HG02642 (cell line): Measurements from ENCODE around the gene BCL2.

Experiments used
- ATAC-seq: cut with Tn5 transposase; IDR thresholded peaks from one replicate; pipeline ENCODE4 v1.9.1; 2021; ENCODE audit warnings: mild to moderate bottlenecking; ENCODE audit not compliant: unreplicated experiment, poor library complexity

Gene BCL2

GRCh38 chr18:63149302-63149587 lies 170.3 kb downstream of the BCL2 start:
- ATAC-seq, result no peak

- no peak for ATAC-seq
Observed at GRCh38 chr18:63148449-63149301, 170.9 kb downstream of the BCL2 start.

GRCh38 chr18:63147973-63148372 lies 171.6 kb downstream of the BCL2 start:
- no peak for ATAC-seq

- ATAC-seq, result no peak
Observed at GRCh38 chr18:63146828-63147409, 172.7 kb downstream of the BCL2 start.

- no peak for ATAC-seq
Observed at GRCh38 chr18:63145851-63146555, 173.6 kb downstream of the BCL2 start.

GRCh38 chr18:63145166-63145850 lies 174.3 kb downstream of the BCL2 start:
- ATAC-seq, result no peak

GRCh38 chr18:63144748-63145147 lies 174.8 kb downstream of the BCL2 start:
- ATAC-seq, result no peak

- ATAC-seq, result no peak
Observed at GRCh38 chr18:63143330-63143771, 176.2 kb downstream of the BCL2 start.

- no peak for ATAC-seq
Observed at GRCh38 chr18:63142594-63143225, 176.9 kb downstream of the BCL2 start.

GRCh38 chr18:63141778-63142176 lies 177.8 kb downstream of the BCL2 start:
- ATAC-seq, result peak; percentile 48

- no peak for ATAC-seq
Observed at GRCh38 chr18:63140997-63141777, 178.4 kb downstream of the BCL2 start.

GRCh38 chr18:63140038-63140450 lies 179.5 kb downstream of the BCL2 start:
- ATAC-seq, result no peak

GRCh38 chr18:63138436-63139340 lies 180.9 kb downstream of the BCL2 start:
- ATAC-seq, result peak; percentile 55

GRCh38 chr18:63137999-63138435 lies 181.6 kb downstream of the BCL2 start:
- peak; percentile 17 for ATAC-seq

- ATAC-seq, result no peak
Observed at GRCh38 chr18:63135101-63135500, 184.5 kb downstream of the BCL2 start.

GRCh38 chr18:63132819-63133200 lies 186.8 kb downstream of the BCL2 start:
- no peak for ATAC-seq

- ATAC-seq, result no peak
Observed at GRCh38 chr18:63131959-63132818, 187.4 kb downstream of the BCL2 start.
